PC-9 (cell line): ENCODE data around the gene STX2. TPM values are rescaled to one million over a fixed set of nuclear protein-coding genes. Genes with fewer than 3 reads are reported as not detected.

Experiments used
- BruUV-seq: library from RNA; stranded (reverse); fragments of 400-500 nt; replicated peaks from 2 replicates; lab custom pipeline; 2021; lab: Mats Ljungman, UMichigan
- CTCF ChIA-PET: fragments of 300-600 bp; sonication (Branson Sonifier 250); formaldehyde crosslinking; loops from one replicate; lab custom pipeline; 2022; ENCODE audit warnings: antibody characterized with exemption; lab: Charles Lee
- POLR2A ChIA-PET: fragments of 300-600 bp; sonication (Branson Sonifier 250); formaldehyde crosslinking; loops from one replicate; lab custom pipeline; 2022; ENCODE audit warnings: antibody characterized with exemption; ENCODE audit not compliant: unreplicated experiment; lab: Charles Lee
- DNase-seq, 2 experiments: peaks; one replicate each; pipeline versions ENCODE4 v3.0.0 to v3.0.0-alpha.2; 2015 to 2022; ENCODE audit warnings: mixed read lengths in 1 of 2
- H2AFZ ChIP-seq: fragments of 200-600 bp; sonication (generic); 2 replicates; pipeline ENCODE4 v1.8.1; 2017; ENCODE audit warnings: antibody characterized with exemption
- H3F3A ChIP-seq: fragments of 200-600 bp; sonication (generic); 2 replicates; pipeline ENCODE4 v1.8.1; 2017; ENCODE audit warnings: antibody characterized with exemption, mild to moderate bottlenecking, low read depth; ENCODE audit not compliant: insufficient read depth
- H3K27ac ChIP-seq: fragments of 200-600 bp; sonication (generic); 2 replicates; pipeline ENCODE4 v1.6.1; 2016; ENCODE audit warnings: mixed run types
- H3K27me3 ChIP-seq: fragments of 200-600 bp; sonication (generic); 2 replicates; pipeline ENCODE4 v1.6.1; 2016; ENCODE audit warnings: low read depth, mixed run types; ENCODE audit not compliant: insufficient read depth
- H3K36me3 ChIP-seq: fragments of 200-600 bp; sonication (generic); 2 replicates; pipeline ENCODE4 v1.6.1; 2016; ENCODE audit warnings: low read depth, mixed run types
- H3K4me1 ChIP-seq: fragments of 200-600 bp; sonication (generic); replicated peaks from 2 replicates; pipeline ENCODE4 v1.6.1; 2016; ENCODE audit warnings: mixed run types; ENCODE audit not compliant: insufficient read depth
- H3K4me2 ChIP-seq: fragments of 200-600 bp; sonication (generic); 2 replicates; pipeline ENCODE4 v1.6.1; 2017; ENCODE audit warnings: mixed run types
- H3K4me3 ChIP-seq: fragments of 200-600 bp; sonication (generic); 2 replicates; pipeline ENCODE4 v1.6.1; 2016; ENCODE audit warnings: mixed run types
- H3K79me2 ChIP-seq: fragments of 200-600 bp; sonication (generic); 2 replicates; pipeline ENCODE4 v1.6.1; 2017; ENCODE audit warnings: low read depth, mixed run types
- H3K9me2 ChIP-seq: fragments of 200-600 bp; sonication (generic); 2 replicates; pipeline ENCODE4 v1.8.1; 2017; ENCODE audit warnings: mild to moderate bottlenecking; ENCODE audit not compliant: insufficient read depth
- H3K9me3 ChIP-seq: fragments of 200-600 bp; sonication (generic); 2 replicates; pipeline ENCODE4 v1.8.1; 2016; ENCODE audit warnings: low read depth; ENCODE audit not compliant: insufficient read depth
- H4K20me1 ChIP-seq: fragments of 200-600 bp; sonication (generic); 2 replicates; pipeline ENCODE4 v1.8.1; 2017; ENCODE audit not compliant: insufficient read depth
- EZH2 ChIP-seq: fragments of 200-600 bp; sonication (generic); IDR thresholded peaks from 2 replicates; pipeline ENCODE4 v1.8.0; 2017; ENCODE audit warnings: antibody characterized with exemption, low read depth
- intact Hi-C: fragments of 100-400 bp; cut with micrococcal nuclease; formaldehyde crosslinking; loops from one replicate; pipeline ENCODE4 v1.10.0; 2022; ENCODE audit not compliant: unreplicated experiment
- total RNA-seq: library from RNA; stranded (reverse); gene quantifications from 2 replicates; pipeline ENCODE4 v1.2.3, GENCODE V29; 2021
- TF ChIP-seq, protein P1 (sequence below): fragments of 200-600 bp; sonication (generic); conservative IDR thresholded peaks from 2 replicates; pipeline ENCODE4 v1.6.1; 2017; ENCODE audit warnings: mixed run types, antibody characterized with exemption, mild to moderate bottlenecking, moderate library complexity

Gene STX2
- total RNA-seq, 1 experiment from 2014 or later = 9.7 TPM

DNA sequence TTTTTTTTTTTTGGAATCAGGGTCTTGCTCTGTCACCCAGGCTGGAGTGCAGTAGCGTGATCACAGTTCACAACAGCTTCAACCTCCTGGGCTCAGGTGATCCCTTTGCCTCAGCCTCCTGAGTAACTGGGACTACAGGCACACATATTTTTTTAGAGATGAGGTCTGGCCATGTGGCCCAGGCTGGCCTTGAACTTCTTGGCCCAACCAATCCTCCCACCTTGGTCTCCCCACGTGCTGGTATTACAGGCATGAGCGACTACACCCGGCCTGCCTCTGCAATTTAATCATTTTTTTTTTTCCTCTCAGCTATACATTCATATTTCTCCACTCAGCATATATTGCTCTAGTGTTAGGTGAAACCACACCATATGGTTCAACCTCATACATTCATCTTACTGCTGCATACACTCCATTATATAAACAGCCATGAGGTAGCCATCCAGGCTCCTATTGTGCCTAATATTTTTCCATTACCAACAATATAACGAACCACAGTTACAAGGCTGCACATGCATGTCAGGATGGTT, 7.1 kb downstream of the STX2 start:
- no peak for DNase-seq
- Histone ChIP-seq H3K9me2 (no peaks in the 10 kb centered on the region), H3K27me3 (no peaks in the 10 kb centered on the region), H3K4me3 (no peak overlapping the region), H3F3A (no peaks in the 10 kb centered on the region), H3K27ac (no peak overlapping the region), H3K4me2 (no peak overlapping the region), H3K36me3 (no peaks in the 10 kb centered on the region), H4K20me1 (no peaks in the 10 kb centered on the region), H2AFZ (no peak overlapping the region), H3K9me3 (no peaks in the 10 kb centered on the region), H3K79me2 (no peaks in the 10 kb centered on the region), H3K4me1 (peaks cover 4% of the 10 kb centered on the region; the same call in 1 of the 2 replicates)
- ChIA-PET POLR2A (no interaction called here), CTCF (no interaction called here)
- no peak for TF ChIP-seq EZH2
- TF ChIP-seq, protein P1, sequence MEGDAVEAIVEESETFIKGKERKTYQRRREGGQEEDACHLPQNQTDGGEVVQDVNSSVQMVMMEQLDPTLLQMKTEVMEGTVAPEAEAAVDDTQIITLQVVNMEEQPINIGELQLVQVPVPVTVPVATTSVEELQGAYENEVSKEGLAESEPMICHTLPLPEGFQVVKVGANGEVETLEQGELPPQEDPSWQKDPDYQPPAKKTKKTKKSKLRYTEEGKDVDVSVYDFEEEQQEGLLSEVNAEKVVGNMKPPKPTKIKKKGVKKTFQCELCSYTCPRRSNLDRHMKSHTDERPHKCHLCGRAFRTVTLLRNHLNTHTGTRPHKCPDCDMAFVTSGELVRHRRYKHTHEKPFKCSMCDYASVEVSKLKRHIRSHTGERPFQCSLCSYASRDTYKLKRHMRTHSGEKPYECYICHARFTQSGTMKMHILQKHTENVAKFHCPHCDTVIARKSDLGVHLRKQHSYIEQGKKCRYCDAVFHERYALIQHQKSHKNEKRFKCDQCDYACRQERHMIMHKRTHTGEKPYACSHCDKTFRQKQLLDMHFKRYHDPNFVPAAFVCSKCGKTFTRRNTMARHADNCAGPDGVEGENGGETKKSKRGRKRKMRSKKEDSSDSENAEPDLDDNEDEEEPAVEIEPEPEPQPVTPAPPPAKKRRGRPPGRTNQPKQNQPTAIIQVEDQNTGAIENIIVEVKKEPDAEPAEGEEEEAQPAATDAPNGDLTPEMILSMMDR = no peak
- intact Hi-C loops = no loop called here
- BruUV-seq = no TSS peak

DNA sequence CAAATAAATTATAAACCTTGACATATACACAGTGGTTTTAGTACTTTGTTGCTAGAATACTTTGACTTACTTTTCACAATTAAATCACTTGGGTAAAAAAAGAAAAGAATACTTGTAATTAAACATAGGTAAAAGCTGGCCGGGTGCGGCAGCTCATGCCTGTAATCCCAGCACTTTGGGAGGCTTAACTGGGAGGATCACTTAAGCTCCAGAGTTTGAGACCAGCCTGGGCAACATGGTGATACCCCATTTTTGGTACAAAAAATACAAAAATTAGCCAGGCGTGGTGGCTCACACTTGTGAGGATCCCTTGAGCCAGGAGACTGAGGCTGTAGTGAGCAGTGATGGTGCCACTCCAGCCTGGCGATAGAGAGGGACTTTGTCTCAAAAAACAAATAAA, 7.8 kb downstream of the STX2 start:
- Histone ChIP-seq H3K4me1 (peaks cover 4% of the 10 kb centered on the region; the same call in 1 of the 2 replicates), H3K4me2 (no peak overlapping the region), H3K27ac (no peak overlapping the region), H3K79me2 (no peaks in the 10 kb centered on the region), H3K9me3 (no peaks in the 10 kb centered on the region), H2AFZ (no peak overlapping the region), H3K4me3 (no peak overlapping the region), H3K36me3 (no peaks in the 10 kb centered on the region), H3K27me3 (no peaks in the 10 kb centered on the region), H3F3A (no peaks in the 10 kb centered on the region), H4K20me1 (no peaks in the 10 kb centered on the region), H3K9me2 (no peaks in the 10 kb centered on the region)
- intact Hi-C loops = no loop called here
- CTCF ChIA-PET = no interaction called here
- BruUV-seq = no TSS peak
- no peak for DNase-seq
- TF ChIP-seq, protein P1 = no peak
- no peak for TF ChIP-seq EZH2
- POLR2A ChIA-PET = no interaction called here

DNA sequence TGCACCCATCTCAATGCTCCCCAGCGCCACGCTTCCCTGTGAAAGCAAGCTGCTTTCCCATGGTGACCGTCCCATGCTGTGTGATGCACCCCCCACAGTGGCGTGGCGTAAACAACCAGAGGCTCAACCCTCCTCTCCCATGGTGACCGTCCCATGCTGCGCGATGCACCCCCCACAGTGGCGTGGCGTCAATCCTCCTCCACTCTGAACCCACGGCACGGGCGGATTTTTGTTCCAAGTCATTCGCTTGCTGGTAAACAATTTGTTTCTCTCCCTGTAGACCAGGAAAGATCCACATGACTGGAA, 8.9 kb downstream of the STX2 start:
- ChIA-PET CTCF (no interaction called here), POLR2A (no interaction called here)
- Histone ChIP-seq H3K4me3 (no peak overlapping the region), H3K4me2 (no peak overlapping the region), H3K9me2 (no peaks in the 10 kb centered on the region), H4K20me1 (no peaks in the 10 kb centered on the region), H3F3A (no peaks in the 10 kb centered on the region), H3K9me3 (no peaks in the 10 kb centered on the region), H3K27ac (no peak overlapping the region), H2AFZ (no peak overlapping the region), H3K4me1 (peaks cover 4% of the 10 kb centered on the region; the same call in 1 of the 2 replicates), H3K79me2 (no peaks in the 10 kb centered on the region), H3K27me3 (no peaks in the 10 kb centered on the region), H3K36me3 (no peaks in the 10 kb centered on the region)
- TF ChIP-seq, protein P1 = no peak
- no TSS peak for BruUV-seq
- intact Hi-C loops = no loop called here
- DNase-seq = no peak
